Fibroblast of skin of right quadriceps (primary cell): Measurements from ENCODE around the gene CCNK.

ENCODE experiments used
- DNase-seq: peaks from one replicate; pipeline ENCODE4 v3.0.0-alpha.2; 2013

CCNK gene

GRCh38 chr14:99538275-99538674, 57.1 kb downstream of the CCNK start:
- DNase-seq, result peak; percentile 33

GRCh38 chr14:99538733-99539132, 57.5 kb downstream of the CCNK start:
- no peak for DNase-seq

DNA sequence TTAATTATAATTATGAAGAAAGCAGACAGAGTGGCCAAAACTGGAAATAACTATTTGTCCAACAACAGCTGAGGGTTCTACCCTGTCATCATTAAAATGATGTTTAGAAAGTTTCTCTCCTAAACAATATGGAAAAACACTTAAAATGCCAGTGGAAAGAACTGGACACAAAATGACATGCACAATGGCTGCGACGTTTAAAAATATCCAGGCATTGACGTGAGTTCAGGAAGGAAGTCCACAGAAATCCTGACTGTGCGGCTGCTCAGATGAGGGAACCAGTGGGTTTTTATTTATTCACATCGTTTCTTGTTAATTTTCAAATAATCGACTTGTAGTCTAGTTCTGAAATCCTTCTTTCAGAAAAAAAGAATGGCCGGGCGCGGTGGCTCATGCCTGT, 58.3 kb downstream of the CCNK start:
- DNase-seq, result no peak

GRCh38 chr14:99540196-99541032, 59.2 kb downstream of the CCNK start:
- DNase-seq, result no peak

DNA sequence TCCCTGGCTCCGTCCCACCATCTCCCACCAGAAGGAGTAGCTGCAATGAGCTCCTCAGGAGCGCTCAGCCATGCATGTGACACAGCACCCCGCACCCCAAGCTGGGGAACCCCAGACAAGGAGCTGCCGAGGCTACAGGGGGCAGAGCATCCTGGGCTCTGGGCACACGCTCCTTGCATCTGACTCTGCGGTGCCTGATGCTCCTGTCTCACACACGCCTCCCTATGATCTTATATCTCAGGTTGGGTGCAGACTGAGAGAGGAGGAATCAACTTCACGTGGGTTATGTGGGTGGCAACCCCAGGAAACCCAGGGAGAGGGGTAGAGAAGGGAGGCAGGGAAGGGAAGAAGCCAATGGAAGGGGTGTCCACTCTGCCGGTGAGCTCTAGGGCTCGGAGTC, 60.0 kb downstream of the CCNK start:
- no peak for DNase-seq

- DNase-seq, result no peak
These were observed 60.7 kb downstream of the CCNK start for GRCh38 chr14:99541677-99542470.

DNA sequence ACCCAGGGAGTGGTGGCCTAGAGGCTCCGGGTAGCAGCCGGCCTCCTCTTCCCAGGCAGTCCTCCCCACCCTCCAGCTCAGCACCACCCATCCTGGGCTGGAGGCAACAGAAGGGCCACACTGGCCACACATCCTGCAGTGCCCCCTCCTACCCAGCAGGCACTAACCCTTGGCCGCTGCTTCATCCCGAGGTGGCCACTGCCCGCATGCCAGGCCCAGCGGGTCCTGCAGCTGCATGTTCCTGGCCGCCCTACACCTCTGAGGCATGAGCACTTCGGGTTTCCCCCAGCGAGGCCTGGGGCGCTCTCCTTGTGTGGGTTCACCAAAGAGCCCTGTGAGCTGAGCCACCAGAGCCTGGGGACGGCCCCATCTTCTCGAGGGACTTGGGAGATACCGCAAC, 61.4 kb downstream of the CCNK start:
- DNase-seq, result no peak

- DNase-seq, result no peak
These were observed 62.2 kb downstream of the CCNK start for GRCh38 chr14:99543370-99543769.

GRCh38 chr14:99543985-99544384, 62.8 kb downstream of the CCNK start:
- no peak for DNase-seq

- no peak for DNase-seq
These were observed 63.8 kb downstream of the CCNK start for GRCh38 chr14:99544991-99545390.

DNA sequence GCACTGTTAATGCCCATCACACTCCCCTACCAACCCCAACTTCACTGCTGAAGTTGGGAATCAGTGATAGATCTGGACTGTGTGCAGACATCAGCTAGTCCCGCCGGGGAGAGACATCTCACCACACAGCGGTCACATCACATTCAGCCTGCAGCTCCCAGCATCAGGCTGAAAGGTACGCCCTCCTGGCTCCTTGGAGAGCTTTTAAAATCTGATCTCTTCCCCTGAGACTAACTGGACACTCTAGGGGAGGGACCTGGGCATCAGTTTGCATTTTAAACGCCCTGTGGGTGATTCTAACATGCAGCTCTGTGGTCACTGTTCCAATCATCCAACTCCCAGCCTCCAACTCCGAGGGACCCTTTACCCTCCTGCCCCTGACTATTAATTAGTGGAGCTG, 64.4 kb downstream of the CCNK start:
- DNase-seq, result no peak

GRCh38 chr14:99546234-99546879, 65.1 kb downstream of the CCNK start:
- no peak for DNase-seq

- DNase-seq, result no peak
These were observed 67.0 kb downstream of the CCNK start for GRCh38 chr14:99548255-99548654.

GRCh38 chr14:99548871-99549515, 67.8 kb downstream of the CCNK start:
- DNase-seq, result no peak

DNA sequence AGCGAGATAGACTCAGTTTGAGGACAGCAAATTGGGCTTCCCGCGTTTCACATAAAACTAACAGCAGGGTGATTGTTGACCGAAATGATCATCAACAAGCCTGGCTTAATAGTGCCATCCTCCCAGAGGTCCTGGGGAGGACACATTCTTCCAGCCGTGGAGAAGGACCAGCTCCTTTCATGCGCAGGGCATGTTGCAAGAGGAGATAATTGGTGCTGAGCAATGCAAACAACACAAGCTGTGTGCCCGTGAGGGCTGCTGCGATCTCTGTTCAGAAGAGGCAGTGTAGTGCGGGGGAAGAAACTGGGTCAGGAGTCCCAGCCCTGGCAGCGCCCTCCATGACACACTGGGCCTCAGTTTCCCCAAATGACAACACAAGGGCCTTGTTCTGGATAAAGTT, 68.5 kb downstream of the CCNK start:
- DNase-seq, result no peak

DNA sequence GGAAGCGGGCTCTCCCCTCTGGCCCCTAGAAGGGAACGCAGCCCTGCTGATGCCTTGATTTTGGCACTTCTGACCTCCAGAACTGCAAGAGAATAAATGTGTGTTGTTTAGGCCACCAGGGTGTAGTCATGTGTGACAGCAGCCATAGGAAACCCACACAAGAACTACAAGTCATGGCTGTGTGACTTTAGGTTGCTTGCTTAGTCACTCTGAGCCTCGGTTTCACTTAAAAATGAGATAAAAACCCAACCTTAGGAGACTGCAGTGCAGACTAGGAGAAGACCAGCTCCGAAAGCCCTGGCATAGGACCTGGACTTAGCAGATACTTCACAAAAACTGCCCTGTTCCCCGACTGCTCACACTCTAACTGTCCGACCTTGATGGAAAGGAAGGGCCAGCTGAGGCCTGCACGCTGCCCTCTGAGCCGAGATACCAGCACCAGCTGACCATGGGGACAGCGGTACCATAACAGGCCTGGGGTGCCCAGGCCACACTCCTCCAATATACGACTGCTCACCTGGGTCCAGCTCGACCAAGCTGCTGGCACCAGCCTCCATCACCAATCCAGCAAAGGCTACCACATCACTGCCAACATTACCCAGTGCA, 69.3 kb downstream of the CCNK start:
- DNase-seq, result no peak

DNA sequence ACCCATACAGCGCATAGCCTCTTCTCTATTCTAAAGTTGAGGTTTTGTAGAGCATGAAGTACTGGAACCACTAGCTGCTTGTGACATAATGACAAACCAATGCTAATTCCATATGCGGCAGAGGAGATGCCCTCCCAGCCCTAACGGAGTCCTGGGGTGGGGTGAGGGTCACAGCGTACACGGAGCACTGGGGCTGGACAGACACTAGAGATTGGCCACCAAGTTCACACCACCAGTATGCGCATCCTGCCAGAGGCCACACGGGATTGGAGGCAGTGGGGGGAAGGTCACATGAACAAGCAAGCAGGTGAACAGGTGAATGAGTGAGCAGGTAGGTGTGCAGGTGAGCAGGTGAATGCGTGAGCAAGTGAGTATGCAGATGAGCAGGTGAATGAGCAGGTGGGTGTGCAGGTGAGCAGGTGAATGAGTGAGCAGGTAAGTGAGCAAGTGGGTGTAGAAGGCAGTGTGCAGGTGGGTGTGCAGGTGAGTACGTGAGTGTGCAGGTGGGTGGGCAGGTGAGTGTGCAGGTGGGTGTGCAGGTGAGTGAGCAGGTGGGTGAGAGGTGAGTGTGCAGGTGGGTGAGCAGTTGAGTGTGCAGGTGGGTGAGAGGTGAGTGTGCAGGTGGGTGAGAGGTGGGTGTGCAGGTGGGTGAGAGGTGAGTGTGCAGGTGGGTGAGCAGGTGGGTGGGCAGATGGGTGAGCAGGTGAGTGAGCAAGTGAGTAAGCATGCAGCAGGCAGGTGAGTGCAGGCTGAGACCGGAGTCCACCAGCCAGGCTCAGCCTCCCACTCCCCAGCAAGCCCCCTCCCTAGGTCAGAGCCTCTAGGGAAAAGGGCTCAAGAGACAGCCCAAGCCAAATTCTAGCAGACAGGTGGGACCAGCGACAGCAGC, 70.1 kb downstream of the CCNK start:
- no peak for DNase-seq

GRCh38 chr14:99552021-99552553, 70.9 kb downstream of the CCNK start:
- DNase-seq, result no peak

DNA sequence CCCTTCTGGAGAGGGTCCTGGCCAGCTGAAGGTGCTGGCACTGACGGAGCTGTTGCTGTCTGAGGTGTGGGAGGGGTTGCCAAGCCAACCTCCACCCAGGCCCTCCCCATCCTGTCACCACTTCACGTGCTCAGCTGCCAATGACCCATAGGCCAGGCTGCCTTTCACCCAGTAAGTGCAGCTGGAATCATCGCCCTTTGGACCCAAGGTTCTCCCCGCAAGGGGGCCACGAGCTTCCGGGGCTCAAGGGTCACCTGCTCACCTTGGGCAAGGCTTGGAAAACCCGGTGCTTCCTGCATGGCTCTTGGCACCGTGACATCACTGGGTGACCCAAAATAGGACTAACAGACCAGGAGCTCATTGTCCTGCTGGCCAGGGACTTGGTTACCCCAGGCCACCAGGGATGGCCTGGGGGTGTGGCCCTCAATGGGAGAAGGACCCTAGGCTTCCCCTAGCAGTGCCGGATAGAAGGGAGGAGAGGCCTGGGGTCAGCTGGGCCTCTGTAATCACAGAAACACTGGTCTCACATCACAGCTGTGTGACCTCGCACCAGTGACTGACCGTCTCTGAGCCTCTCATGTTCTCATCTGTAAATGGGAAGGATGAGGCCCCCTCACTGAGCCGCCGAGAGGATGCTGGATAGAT, 71.5 kb downstream of the CCNK start:
- no peak for DNase-seq

GRCh38 chr14:99554184-99554583, 73.0 kb downstream of the CCNK start:
- no peak for DNase-seq
